Colonic mucosa (tissue), 4 donors: ENCODE measurements around the gene HNRNPL. TPM values are rescaled to one million over a fixed set of nuclear protein-coding genes. Genes with fewer than 3 reads are reported as not detected.
"Not testable (repeated sequence)": the region's sequence is repeated elsewhere in the genome, so short reads cannot be mapped to it uniquely, and the experiment has no call there.

Experiments used
- DNase-seq: peaks from one replicate; pipeline ENCODE4 v3.0.0-alpha.2; 2020
- H3K27ac ChIP-seq: fragments of 200-600 bp; one replicate; pipeline ENCODE4 v1.8.0; 2021
- H3K27me3 ChIP-seq: fragments of 200-600 bp; one replicate; pipeline ENCODE4 v1.8.0; 2021
- H3K36me3 ChIP-seq: fragments of 200-600 bp; one replicate; pipeline ENCODE4 v1.8.0; 2021
- H3K4me1 ChIP-seq: fragments of 200-600 bp; one replicate; pipeline ENCODE4 v1.8.0; 2021; ENCODE audit warnings: mild to moderate bottlenecking
- H3K4me3 ChIP-seq: fragments of 200-600 bp; one replicate; pipeline ENCODE4 v1.8.0; 2021
- H3K9ac ChIP-seq, 2 donors: one replicate each; pipeline ENCODE4 v1.7.0; 2013; ENCODE audit warnings: control low read depth in 2 of 2, low read depth in 2 of 2, low read length in 2 of 2
- H3K9me3 ChIP-seq: fragments of 200-600 bp; one replicate; pipeline ENCODE4 v1.8.0; 2021
- CTCF ChIP-seq: fragments of 200-600 bp; IDR thresholded peaks from one replicate; pipeline ENCODE4 v1.8.0; 2022; ENCODE audit warnings: antibody characterized with exemption, mild to moderate bottlenecking
- intact Hi-C: fragments of 100-400 bp; cut with DNase I; formaldehyde crosslinking; loops from one replicate; pipeline ENCODE4 v1.14.1; 2022
- total RNA-seq, 2 donors: library from RNA; stranded (reverse); fragmentation: NEBNext Ultra II Directional in 1 of 2; extraction: Animal tissue kit (Norgen Biotek cat#: 25700) in 1 of 2; gene quantifications; one replicate each; pipeline ENCODE4 v1.2.1, GENCODE V29; 2021
- donor health status: healthy.
- donor health status: DM: no; HTN: no; CAD: no.
- donor health status: DM: no; HTN: no; CAD: no.

Gene HNRNPL
- total RNA-seq, 2 donors from 2014 or later, result 305 to 418 TPM

GRCh38 chr19:38792250-38793111, 57.3 kb downstream of the HNRNPL start:
- no peak overlapping the region for H3K27ac ChIP-seq

GRCh38 chr19:38791451-38792064, 58.2 kb downstream of the HNRNPL start:
- H3K4me3 ChIP-seq, H3K27ac ChIP-seq: not testable (repeated sequence)

More at GRCh38 chr19:38792250-38793111, 57.3 kb downstream of the HNRNPL start:
- H3K4me3 ChIP-seq, result peak overlapping the region; percentile 6
- H3K9ac ChIP-seq, result peak overlapping the region in 1 of 2 donors; percentile 6
- no peaks in the 10 kb centered on the region for H3K36me3 ChIP-seq
- intact Hi-C loops, result no loop called here
- no peaks in the 10 kb centered on the region for H3K9me3 ChIP-seq
- DNase-seq, result peak; percentile 69
- no peaks in the 10 kb centered on the region for H3K27me3 ChIP-seq
- peak; percentile 32 for TF ChIP-seq CTCF
- no peaks in the 10 kb centered on the region for H3K4me1 ChIP-seq

GRCh38 chr19:38790507-38791403, 59.0 kb downstream of the HNRNPL start:
- DNase-seq, H3K9ac ChIP-seq, H3K4me3 ChIP-seq, H3K36me3 ChIP-seq, H3K9me3 ChIP-seq, H3K27me3 ChIP-seq, H3K27ac ChIP-seq, intact Hi-C loops, H3K4me1 ChIP-seq: not testable (repeated sequence)

More at GRCh38 chr19:38791451-38792064, 58.2 kb downstream of the HNRNPL start:
- H3K27me3 ChIP-seq, H3K9ac ChIP-seq, intact Hi-C loops, H3K9me3 ChIP-seq, H3K4me1 ChIP-seq, DNase-seq, H3K36me3 ChIP-seq: not testable (repeated sequence)

- no peak within 1 kb of the TSS for H3K4me3 ChIP-seq
- no peaks in the 10 kb centered on the region for H3K9me3 ChIP-seq
- DNase-seq, result no peak
- no peaks in the 10 kb centered on the region for H3K4me1 ChIP-seq
- no peaks in the 10 kb centered on the region for H3K36me3 ChIP-seq
- no peak for TF ChIP-seq CTCF
- no peak within 1 kb of the TSS for H3K27ac ChIP-seq
- no peaks in the 10 kb centered on the region for H3K27me3 ChIP-seq
- intact Hi-C loops, result no loop called here
- no peak within 1 kb of the TSS for H3K9ac ChIP-seq
Measured at GRCh38 chr19:38788478-38789243, 61.1 kb downstream of the HNRNPL start, which contains the start of gene LGALS7B. Gene LGALS7B, plus strand, starts transcription at chr19:38789200. Its CDS starts 27 bp downstream, at chr19:38789227.

- Histone ChIP-seq H3K27ac (no peak overlapping the region), H3K9me3 (no peaks in the 10 kb centered on the region), H3K27me3 (no peaks in the 10 kb centered on the region), H3K4me1 (no peaks in the 10 kb centered on the region), H3K36me3 (no peaks in the 10 kb centered on the region), H3K4me3 (no peak overlapping the region), H3K9ac (no peak overlapping the region)
- TF ChIP-seq CTCF, result no peak
- intact Hi-C loops, result no loop called here
- no peak for DNase-seq
Measured at GRCh38 chr19:38786572-38787265, 63.1 kb downstream of the HNRNPL start.

Other genes starting within 250 kb of the HNRNPL start
- gene MAP4K1, start 232.0 kb downstream of the HNRNPL start, total RNA-seq, result 1 to 10 TPM; 2.6 to 4.9 TPM
- gene EIF3K, start 230.8 kb downstream of the HNRNPL start, total RNA-seq, result 100 to 1,000 TPM; 367 to 445 TPM
- gene ACTN4, start 202.3 kb downstream of the HNRNPL start, total RNA-seq, result 1,000 to 10,000 TPM; 1,019 to 1,060 TPM
- gene CAPN12, start 105.5 kb downstream of the HNRNPL start, total RNA-seq, result 1 to 10 TPM; 5.2 to 5.7 TPM
- not detected for gene LGALS7, start 76.5 kb downstream of the HNRNPL start, total RNA-seq
- not detected for gene LGALS7B, start 60.8 kb downstream of the HNRNPL start, total RNA-seq
- 1,000 to 10,000 TPM; 6,357 to 8,309 TPM for gene LGALS4, start 37.0 kb downstream of the HNRNPL start, total RNA-seq
- gene ECH1, start 18.2 kb downstream of the HNRNPL start, total RNA-seq, result 100 to 1,000 TPM; 264 to 335 TPM
- gene RINL, start 28.3 kb upstream of the HNRNPL start, total RNA-seq, result 1 to 10 TPM; 3.6 to 5.1 TPM
- 10 to 100 TPM; 28.0 to 32.9 TPM for gene SIRT2, start 49.6 kb upstream of the HNRNPL start, total RNA-seq
- 10 to 100 TPM; 40.7 to 52.4 TPM for gene NFKBIB, start 50.0 kb upstream of the HNRNPL start, total RNA-seq
- not detected for gene CCER2, start 62.2 kb upstream of the HNRNPL start, total RNA-seq
- gene SARS2, start 80.8 kb upstream of the HNRNPL start, total RNA-seq, result 10 to 100 TPM; 27.2 to 37.2 TPM
- 100 to 1,000 TPM in 1 of 2 donors, 10 to 100 TPM in 1; 38.0 to 107 TPM for gene MRPS12, start 81.0 kb upstream of the HNRNPL start, total RNA-seq
- 1 to 10 TPM; 1.7 to 1.9 TPM for gene FBXO17, start 125.8 kb upstream of the HNRNPL start, total RNA-seq
- gene FBXO27, start 182.6 kb upstream of the HNRNPL start, total RNA-seq, result 1 to 10 TPM; 1.1 to 2.4 TPM
- gene ACP7, start 234.4 kb upstream of the HNRNPL start, total RNA-seq, result not detected